Thymus (tissue), 11 donors: Measurements from ENCODE around the gene MAD1L1. TPM values are rescaled to one million over a fixed set of nuclear protein-coding genes. Genes with fewer than 3 reads are reported as not detected.

Experiments used
- DNase-seq, 9 donors: peaks; one replicate each; pipeline ENCODE4 v3.0.0-alpha.2; 2013; ENCODE audit warnings: low spot score in 9 of 9, low read depth in 6 of 9, missing footprints in 1 of 9
- H3K27ac ChIP-seq, 2 donors: one replicate each; pipeline ENCODE4 v1.5.1; 2013; ENCODE audit warnings: control low read depth in 1 of 2, low read depth in 1 of 2, low read length in 1 of 2, mild to moderate bottlenecking in 1 of 2, moderate library complexity in 1 of 2
- H3K27me3 ChIP-seq, 2 donors: one replicate each; pipeline ENCODE4 v1.5.1; 2013; ENCODE audit warnings: low read length in 1 of 2; ENCODE audit not compliant: control insufficient read depth in 2 of 2, insufficient read depth in 1 of 2
- H3K36me3 ChIP-seq, 2 donors: one replicate each; pipeline ENCODE4 v1.5.1; 2013; ENCODE audit warnings: low read length in 1 of 2, mild to moderate bottlenecking in 1 of 2, moderate library complexity in 1 of 2; ENCODE audit not compliant: control insufficient read depth in 2 of 2, insufficient read depth in 2 of 2
- H3K4me1 ChIP-seq, 2 donors: one replicate each; pipeline ENCODE4 v1.5.1; 2013; ENCODE audit warnings: low read length in 2 of 2; ENCODE audit not compliant: control insufficient read depth in 2 of 2, insufficient read depth in 2 of 2
- H3K4me3 ChIP-seq, 2 donors: one replicate each; pipeline ENCODE4 v1.5.1; 2013; ENCODE audit warnings: low read length in 2 of 2, control low read depth in 1 of 2, mild to moderate bottlenecking in 1 of 2
- H3K9me3 ChIP-seq, 2 donors: one replicate each; pipeline ENCODE4 v1.5.1; 2013; ENCODE audit warnings: low read length in 1 of 2, mild to moderate bottlenecking in 1 of 2; ENCODE audit not compliant: control insufficient read depth in 2 of 2, insufficient read depth in 1 of 2
- WGBS: extraction: QIAGEN DNeasy Blood & Tissue Kit; methylation state at CpG from one replicate; pipeline ENCODE4 v1.1.7; 2013; 5-methylcytosine and 5-hydroxymethylcytosine counted together
- polyA plus RNA-seq: library from polyadenylated mRNA; stranded (reverse); fragments of 200-250 nt; gene quantifications from one replicate; pipeline ENCODE4 v1.2.3, GENCODE V29; 2013
- total RNA-seq: library from RNA; stranded (reverse); fragments of 120-200 nt; gene quantifications from one replicate; pipeline ENCODE4 v1.2.4, GENCODE V29; 2013
- donor health status: healthy.

The MAD1L1 gene
- total and polyA plus RNA-seq, 2 donors = 93.3 to 103 TPM

- H3K27ac ChIP-seq = no peak overlapping the region
These were observed 6.9 kb downstream of the MAD1L1 start for GRCh38 chr7:2225830-2226229.

GRCh38 chr7:2225336-2225735 is 7.4 kb downstream of the MAD1L1 start:
- Histone ChIP-seq H3K36me3 (peaks cover 82 to 90% of the 10 kb centered on the region in 2 donors), H3K4me1 (peaks cover 0 to 4% of the 10 kb centered on the region in 2 donors), H3K4me3 (no peak overlapping the region), H3K27me3 (no peaks in the 10 kb centered on the region), H3K9me3 (peaks cover 0 to 4% of the 10 kb centered on the region in 2 donors), H3K27ac (no peak overlapping the region)
- WGBS = 96% methylated on average over 14 of the region's 14 CpGs
- no peak for DNase-seq

More at GRCh38 chr7:2225830-2226229, 6.9 kb downstream of the MAD1L1 start:
- H3K36me3 ChIP-seq = peaks cover 82 to 87% of the 10 kb centered on the region in 2 donors
- peaks cover 0 to 5% of the 10 kb centered on the region in 2 donors for H3K4me1 ChIP-seq
- H3K9me3 ChIP-seq = peaks cover 0 to 4% of the 10 kb centered on the region in 2 donors
- WGBS = 98% methylated on average over 13 of the region's 13 CpGs
- DNase-seq = no peak
- no peaks in the 10 kb centered on the region for H3K27me3 ChIP-seq
- no peak overlapping the region for H3K4me3 ChIP-seq

- DNase-seq = no peak
- Histone ChIP-seq H3K4me1 (no peaks in the 10 kb centered on the region), H3K27me3 (no peaks in the 10 kb centered on the region), H3K9me3 (peaks cover 0 to 4% of the 10 kb centered on the region in 2 donors), H3K4me3 (no peak overlapping the region), H3K36me3 (peaks cover 80 to 89% of the 10 kb centered on the region in 2 donors), H3K27ac (no peak overlapping the region)
- WGBS = 83% methylated on average over 4 of the region's 4 CpGs
These were observed 7.8 kb downstream of the MAD1L1 start for GRCh38 chr7:2224934-2225333.

- Histone ChIP-seq H3K36me3 (peaks cover 76 to 89% of the 10 kb centered on the region in 2 donors), H3K9me3 (peaks cover 0 to 4% of the 10 kb centered on the region in 2 donors), H3K4me3 (no peak overlapping the region), H3K4me1 (no peaks in the 10 kb centered on the region), H3K27ac (no peak overlapping the region), H3K27me3 (no peaks in the 10 kb centered on the region)
- WGBS = 96% methylated on average over 13 of the region's 13 CpGs
- no peak for DNase-seq
These were observed 8.2 kb downstream of the MAD1L1 start for GRCh38 chr7:2224491-2224928.

- peaks cover 0 to 4% of the 10 kb centered on the region in 2 donors for H3K9me3 ChIP-seq
- H3K27ac ChIP-seq = no peak overlapping the region
- DNase-seq = no peak
- H3K4me1 ChIP-seq = no peaks in the 10 kb centered on the region
- H3K4me3 ChIP-seq = no peak overlapping the region
- peaks cover 77 to 94% of the 10 kb centered on the region in 2 donors for H3K36me3 ChIP-seq
- no peaks in the 10 kb centered on the region for H3K27me3 ChIP-seq
- WGBS = 95% methylated on average over 17 of the region's 17 CpGs
These were observed 9.4 kb downstream of the MAD1L1 start for GRCh38 chr7:2223321-2223720.

GRCh38 chr7:2222516-2222915 is 10.2 kb downstream of the MAD1L1 start:
- Histone ChIP-seq H3K36me3 (peaks cover 74 to 95% of the 10 kb centered on the region in 2 donors), H3K9me3 (peaks cover 0 to 4% of the 10 kb centered on the region in 2 donors), H3K4me1 (no peaks in the 10 kb centered on the region), H3K27ac (no peak overlapping the region), H3K4me3 (no peak overlapping the region), H3K27me3 (no peaks in the 10 kb centered on the region)
- 97% methylated on average over 22 of the region's 22 CpGs for WGBS
- no peak for DNase-seq

- Histone ChIP-seq H3K4me1 (no peaks in the 10 kb centered on the region), H3K27me3 (no peaks in the 10 kb centered on the region), H3K36me3 (peaks cover 77 to 96% of the 10 kb centered on the region in 2 donors), H3K4me3 (no peak overlapping the region), H3K27ac (no peak overlapping the region), H3K9me3 (no peaks in the 10 kb centered on the region)
- DNase-seq = no peak
- 92% methylated on average over 17 of the region's 17 CpGs for WGBS
These were observed 11.8 kb downstream of the MAD1L1 start for GRCh38 chr7:2220954-2221353.

GRCh38 chr7:2220506-2220905 is 12.2 kb downstream of the MAD1L1 start:
- 91% methylated on average over 16 of the region's 16 CpGs for WGBS
- peaks cover 77 to 96% of the 10 kb centered on the region in 2 donors for H3K36me3 ChIP-seq
- no peaks in the 10 kb centered on the region for H3K4me1 ChIP-seq
- no peak overlapping the region for H3K4me3 ChIP-seq
- H3K27me3 ChIP-seq = no peaks in the 10 kb centered on the region
- no peaks in the 10 kb centered on the region for H3K9me3 ChIP-seq
- no peak for DNase-seq
- H3K27ac ChIP-seq = no peak overlapping the region

GRCh38 chr7:2220030-2220429 is 12.7 kb downstream of the MAD1L1 start:
- Histone ChIP-seq H3K36me3 (peaks cover 75 to 96% of the 10 kb centered on the region in 2 donors), H3K9me3 (no peaks in the 10 kb centered on the region), H3K4me1 (no peaks in the 10 kb centered on the region), H3K27me3 (no peaks in the 10 kb centered on the region), H3K27ac (no peak overlapping the region), H3K4me3 (no peak overlapping the region)
- no peak for DNase-seq
- WGBS = 98% methylated on average over 19 of the region's 19 CpGs
